GM11168 (cell line): Measurements from ENCODE around the gene PDLIM1.

Experiments
- in situ Hi-C: fragments of 300-500 bp; cut with MboI; formaldehyde crosslinking; loops from one replicate; pipeline ENCODE4 v1.12.0; 2022; ENCODE audit warnings: low sequenced_read_pairs; ENCODE audit not compliant: unreplicated experiment

The PDLIM1 gene

GRCh38 chr10:95319239-95319638, 28.4 kb upstream of the PDLIM1 start:
- in situ Hi-C loops, result no loop called here

GRCh38 chr10:95315509-95315908, 24.7 kb upstream of the PDLIM1 start:
- in situ Hi-C loops, result no loop called here

GRCh38 chr10:95314192-95314918, 23.6 kb upstream of the PDLIM1 start:
- in situ Hi-C loops, result no loop called here

- in situ Hi-C loops, result no loop called here
Measured at GRCh38 chr10:95312986-95313495, 22.2 kb upstream of the PDLIM1 start.

GRCh38 chr10:95312257-95312656, 21.5 kb upstream of the PDLIM1 start:
- in situ Hi-C loops, result no loop called here

- in situ Hi-C loops, result no loop called here
Measured at GRCh38 chr10:95309958-95310357, 19.2 kb upstream of the PDLIM1 start.

- in situ Hi-C loops, result no loop called here
Measured at GRCh38 chr10:95308389-95309302, 17.8 kb upstream of the PDLIM1 start.

- in situ Hi-C loops, result no loop called here
Measured at GRCh38 chr10:95306851-95307250, 16.0 kb upstream of the PDLIM1 start.

- in situ Hi-C loops, result no loop called here
Measured at GRCh38 chr10:95306318-95306650, 15.5 kb upstream of the PDLIM1 start.

- in situ Hi-C loops, result no loop called here
Measured at GRCh38 chr10:95305606-95306317, 15.0 kb upstream of the PDLIM1 start.

GRCh38 chr10:95304976-95305375, 14.2 kb upstream of the PDLIM1 start:
- in situ Hi-C loops, result no loop called here

- in situ Hi-C loops, result no loop called here
Measured at GRCh38 chr10:95304463-95304862, 13.7 kb upstream of the PDLIM1 start.

GRCh38 chr10:95303950-95304349, 13.1 kb upstream of the PDLIM1 start:
- in situ Hi-C loops, result no loop called here

GRCh38 chr10:95303535-95303934, 12.7 kb upstream of the PDLIM1 start:
- in situ Hi-C loops, result no loop called here

- in situ Hi-C loops, result no loop called here
Measured at GRCh38 chr10:95300022-95300539, 9.3 kb upstream of the PDLIM1 start.

GRCh38 chr10:95297402-95297801, 6.6 kb upstream of the PDLIM1 start:
- in situ Hi-C loops, result no loop called here

GRCh38 chr10:95296764-95297163, 6.0 kb upstream of the PDLIM1 start:
- in situ Hi-C loops, result no loop called here

- in situ Hi-C loops, result no loop called here
Measured at GRCh38 chr10:95295031-95295755, 4.4 kb upstream of the PDLIM1 start.

GRCh38 chr10:95293631-95294030, 2.8 kb upstream of the PDLIM1 start:
- in situ Hi-C loops, result no loop called here
